GM18519 (cell line): ENCODE data around the gene UBA1.
"Not testable (repeated sequence)": the region's sequence is repeated elsewhere in the genome, so short reads cannot be mapped to it uniquely, and the experiment has no call there.

Experiments
- ATAC-seq: cut with Tn5 transposase; IDR thresholded peaks from one replicate; pipeline ENCODE4 v1.9.1; 2021; ENCODE audit warnings: mild to moderate bottlenecking, moderate library complexity; ENCODE audit not compliant: unreplicated experiment, low FRiP score

Gene UBA1

DNA sequence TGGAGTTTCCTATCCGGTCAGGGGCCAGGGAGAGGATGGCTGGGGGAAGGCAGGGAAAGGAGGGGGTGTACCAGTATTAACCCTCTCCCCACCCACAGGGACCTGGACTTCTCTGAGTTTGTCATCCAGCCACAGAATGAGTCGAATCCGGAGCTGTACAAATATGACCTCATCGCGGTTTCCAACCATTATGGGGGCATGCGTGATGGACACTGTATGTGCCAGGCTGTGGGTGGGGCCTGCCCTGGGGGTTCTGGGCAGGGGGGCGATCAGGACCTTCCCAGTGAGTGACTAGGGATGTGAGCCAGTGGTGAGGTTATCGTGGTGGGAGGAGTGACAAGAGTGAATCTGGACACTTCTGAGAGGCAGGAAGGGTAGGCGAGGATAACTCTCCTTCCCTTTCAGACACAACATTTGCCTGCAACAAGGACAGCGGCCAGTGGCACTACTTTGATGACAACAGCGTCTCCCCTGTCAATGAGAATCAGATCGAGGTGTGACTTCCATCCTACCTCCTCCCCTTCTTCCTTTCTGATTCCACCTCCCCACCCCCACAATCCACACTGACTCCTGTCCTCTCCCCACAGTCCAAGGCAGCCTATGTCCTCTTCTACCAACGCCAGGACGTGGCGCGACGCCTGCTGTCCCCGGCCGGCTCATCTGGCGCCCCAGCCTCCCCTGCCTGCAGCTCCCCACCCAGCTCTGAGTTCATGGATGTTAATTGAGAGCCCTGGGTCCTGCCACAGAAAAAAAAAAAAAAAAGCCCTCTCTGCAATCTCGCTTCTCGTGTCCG lies 53.8 kb downstream of the UBA1 start:
- no peak for ATAC-seq

DNA sequence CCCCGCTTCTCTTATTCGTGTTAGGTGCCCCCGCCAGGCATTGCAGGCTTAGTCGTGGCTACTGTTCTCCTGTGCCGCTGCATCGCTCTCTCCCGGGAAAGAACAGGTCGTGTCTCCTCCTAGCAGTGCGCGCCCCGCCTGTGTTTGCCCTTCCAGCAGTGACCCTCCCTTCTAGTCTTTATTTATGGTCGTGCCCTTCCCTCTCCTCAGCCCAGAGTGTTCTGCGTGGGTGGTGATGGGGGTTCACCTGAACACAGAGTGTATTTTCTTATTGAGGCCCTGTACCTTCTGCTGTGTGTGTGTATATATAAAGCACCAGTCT lies 54.3 kb downstream of the UBA1 start:
- ATAC-seq = no peak

DNA sequence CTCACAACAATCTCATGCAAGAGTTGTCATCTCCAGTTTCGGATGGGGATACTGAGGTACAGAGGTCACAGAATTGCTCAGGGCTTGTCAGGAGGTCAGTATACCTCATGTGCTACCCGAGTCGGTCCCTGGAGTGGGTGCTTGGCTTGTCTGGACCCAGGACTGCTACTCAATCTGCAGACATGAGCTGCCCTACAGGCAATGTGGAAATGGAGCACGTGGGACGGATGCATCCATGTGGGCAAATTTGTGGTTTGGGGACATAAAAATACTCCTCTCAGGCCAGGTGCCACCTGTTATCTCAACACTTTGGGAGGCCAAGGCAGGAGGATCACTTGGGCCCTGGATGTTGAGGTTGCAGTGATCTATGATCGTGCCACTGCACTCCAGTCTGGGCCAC lies 54.9 kb downstream of the UBA1 start:
- no peak for ATAC-seq

DNA sequence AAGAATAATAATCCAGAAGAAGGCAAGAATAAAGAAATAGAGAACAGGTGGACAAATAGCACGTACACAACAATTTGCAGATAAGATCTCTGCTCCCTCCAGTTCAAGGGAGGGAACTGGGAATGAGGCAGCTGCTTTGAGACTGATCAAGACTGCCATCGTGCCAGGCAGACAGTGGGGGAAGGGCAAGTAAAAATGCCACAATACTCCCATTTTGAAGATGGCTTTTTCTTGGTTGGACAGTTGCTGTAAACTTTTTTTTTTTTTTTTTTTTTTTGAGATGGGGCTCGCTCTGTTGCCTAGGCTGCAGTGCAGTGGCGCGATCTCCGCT lies 56.4 kb downstream of the UBA1 start:
- ATAC-seq = no peak

DNA sequence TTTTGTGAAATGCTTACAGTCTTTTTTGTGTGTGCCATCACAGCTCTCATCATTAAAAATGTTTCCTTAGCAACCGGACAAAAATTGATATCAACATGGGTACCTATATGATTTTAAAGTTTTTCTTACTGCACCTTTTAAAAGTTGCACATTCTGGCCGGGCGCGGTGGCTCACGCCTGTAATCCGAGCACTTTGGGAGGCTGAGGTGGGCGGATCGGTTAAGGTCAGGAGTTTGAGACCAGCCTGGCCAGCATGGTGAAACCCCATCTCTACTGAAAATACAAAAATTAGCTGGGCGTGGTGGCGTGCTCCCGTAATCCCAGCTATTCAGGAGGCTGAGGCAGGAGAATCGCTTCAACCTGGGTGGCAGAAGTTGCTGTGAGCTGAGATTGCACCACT lies 64.0 kb downstream of the UBA1 start:
- not testable (repeated sequence) for ATAC-seq
